SK-N-SH (cell line): ENCODE data around the gene MEG3.

Source experiments
- CHD2 ChIP-seq: fragments of 150-350 bp; IDR thresholded peaks from 2 replicates; pipeline ENCODE4 v1.6.1; 2018; ENCODE audit warnings: low read length; ENCODE audit not compliant: partially characterized antibody
- NRF1 ChIP-seq: IDR thresholded peaks from 2 replicates; pipeline ENCODE4 v1.6.1; 2012; ENCODE audit warnings: low read depth, mild to moderate bottlenecking, low read length
- POLR2AphosphoS5 ChIP-seq: IDR thresholded peaks from 2 replicates; pipeline ENCODE4 v1.6.1; 2012; ENCODE audit warnings: low read depth, low read length
- RAD21 ChIP-seq: IDR thresholded peaks from 2 replicates; pipeline ENCODE4 v1.6.1; 2012; ENCODE audit warnings: mild to moderate bottlenecking, low read length
- YY1 ChIP-seq: IDR thresholded peaks from 2 replicates; pipeline ENCODE4 v1.4.0; 2012; ENCODE audit warnings: low read depth, mild to moderate bottlenecking
- ZBTB33 ChIP-seq: IDR thresholded peaks from 2 replicates; pipeline ENCODE4 v1.4.0; 2012; ENCODE audit warnings: low read depth, borderline replicate concordance
- TF ChIP-seq, protein P1 (sequence below): fragments of 200-600 bp; sonication (generic); IDR thresholded peaks from 2 replicates; pipeline ENCODE4 v1.6.1; 2017; ENCODE audit warnings: antibody characterized with exemption, mild to moderate bottlenecking, moderate library complexity

GRCh38 chr14:100842799-100843198 lies 16.9 kb downstream of the MEG3 start:
- TF ChIP-seq, protein P1, sequence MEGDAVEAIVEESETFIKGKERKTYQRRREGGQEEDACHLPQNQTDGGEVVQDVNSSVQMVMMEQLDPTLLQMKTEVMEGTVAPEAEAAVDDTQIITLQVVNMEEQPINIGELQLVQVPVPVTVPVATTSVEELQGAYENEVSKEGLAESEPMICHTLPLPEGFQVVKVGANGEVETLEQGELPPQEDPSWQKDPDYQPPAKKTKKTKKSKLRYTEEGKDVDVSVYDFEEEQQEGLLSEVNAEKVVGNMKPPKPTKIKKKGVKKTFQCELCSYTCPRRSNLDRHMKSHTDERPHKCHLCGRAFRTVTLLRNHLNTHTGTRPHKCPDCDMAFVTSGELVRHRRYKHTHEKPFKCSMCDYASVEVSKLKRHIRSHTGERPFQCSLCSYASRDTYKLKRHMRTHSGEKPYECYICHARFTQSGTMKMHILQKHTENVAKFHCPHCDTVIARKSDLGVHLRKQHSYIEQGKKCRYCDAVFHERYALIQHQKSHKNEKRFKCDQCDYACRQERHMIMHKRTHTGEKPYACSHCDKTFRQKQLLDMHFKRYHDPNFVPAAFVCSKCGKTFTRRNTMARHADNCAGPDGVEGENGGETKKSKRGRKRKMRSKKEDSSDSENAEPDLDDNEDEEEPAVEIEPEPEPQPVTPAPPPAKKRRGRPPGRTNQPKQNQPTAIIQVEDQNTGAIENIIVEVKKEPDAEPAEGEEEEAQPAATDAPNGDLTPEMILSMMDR, result no peak
- TF ChIP-seq POLR2AphosphoS5, result no peak
- TF ChIP-seq NRF1, result no peak
- no peak for TF ChIP-seq ZBTB33
- no peak for TF ChIP-seq CHD2
- TF ChIP-seq RAD21, result no peak
- TF ChIP-seq YY1, result no peak
